ENCODE measurements around the gene ABCD1.

DNA sequence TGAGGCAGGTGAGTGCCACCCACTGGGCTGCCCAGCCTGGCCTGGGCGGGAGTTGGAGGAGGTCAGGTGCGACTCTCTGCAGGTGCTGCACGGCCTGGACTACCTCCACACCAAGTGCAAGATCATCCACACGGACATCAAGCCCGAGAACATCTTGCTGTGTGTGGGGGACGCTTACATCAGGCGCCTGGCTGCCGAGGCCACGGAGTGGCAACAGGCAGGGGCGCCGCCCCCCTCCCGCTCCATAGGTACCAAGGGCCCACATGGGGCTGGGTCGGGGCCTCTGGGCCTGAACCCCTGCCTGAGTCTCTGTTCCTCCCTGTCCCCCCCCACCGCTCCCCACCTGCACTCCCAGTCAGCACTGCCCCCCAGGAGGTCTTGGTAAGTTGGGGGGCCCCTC is 58.2 kb downstream of the ABCD1 start:
- TF ChIP-seq, protein P1, sequence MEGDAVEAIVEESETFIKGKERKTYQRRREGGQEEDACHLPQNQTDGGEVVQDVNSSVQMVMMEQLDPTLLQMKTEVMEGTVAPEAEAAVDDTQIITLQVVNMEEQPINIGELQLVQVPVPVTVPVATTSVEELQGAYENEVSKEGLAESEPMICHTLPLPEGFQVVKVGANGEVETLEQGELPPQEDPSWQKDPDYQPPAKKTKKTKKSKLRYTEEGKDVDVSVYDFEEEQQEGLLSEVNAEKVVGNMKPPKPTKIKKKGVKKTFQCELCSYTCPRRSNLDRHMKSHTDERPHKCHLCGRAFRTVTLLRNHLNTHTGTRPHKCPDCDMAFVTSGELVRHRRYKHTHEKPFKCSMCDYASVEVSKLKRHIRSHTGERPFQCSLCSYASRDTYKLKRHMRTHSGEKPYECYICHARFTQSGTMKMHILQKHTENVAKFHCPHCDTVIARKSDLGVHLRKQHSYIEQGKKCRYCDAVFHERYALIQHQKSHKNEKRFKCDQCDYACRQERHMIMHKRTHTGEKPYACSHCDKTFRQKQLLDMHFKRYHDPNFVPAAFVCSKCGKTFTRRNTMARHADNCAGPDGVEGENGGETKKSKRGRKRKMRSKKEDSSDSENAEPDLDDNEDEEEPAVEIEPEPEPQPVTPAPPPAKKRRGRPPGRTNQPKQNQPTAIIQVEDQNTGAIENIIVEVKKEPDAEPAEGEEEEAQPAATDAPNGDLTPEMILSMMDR (IDR thresholded peaks at IDR 0.05 in 8 of 11, conservative IDR thresholded peaks at IDR 0.05 in 3 of 11): no peak
- TF ChIP-seq POLR2A (IDR thresholded peaks at IDR 0.05) (no peak), POLR2AphosphoS5 (IDR thresholded peaks at IDR 0.05) (no peak)
